SW480 (cell line): ENCODE results near the gene MUC5B.

Source experiments
- DNase-seq: peaks from one replicate; pipeline ENCODE4 v3.0.0-alpha.2; 2016; ENCODE audit warnings: low spot score

The MUC5B gene

DNA sequence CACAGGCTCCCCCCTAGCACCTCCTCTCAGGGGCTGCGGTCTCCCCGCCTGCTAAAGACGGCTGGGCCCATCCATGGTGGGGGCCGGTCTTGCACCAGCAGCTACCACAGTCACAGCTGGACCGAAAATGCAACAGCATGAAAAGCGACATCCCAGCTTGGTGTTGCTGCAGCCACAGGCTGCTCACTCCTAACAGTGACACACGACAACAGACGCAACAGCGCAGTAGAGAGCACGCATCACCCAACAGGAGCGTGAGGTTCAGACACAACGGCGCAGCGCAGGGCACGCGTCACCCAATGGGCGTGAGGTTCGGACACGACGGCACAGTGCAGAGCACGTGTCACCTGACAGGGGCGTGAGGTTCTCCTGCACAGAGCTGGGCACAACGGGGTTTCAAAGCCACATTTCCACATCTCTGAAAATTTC is 62.5 kb downstream of the MUC5B start:
- DNase-seq, result no peak

DNA sequence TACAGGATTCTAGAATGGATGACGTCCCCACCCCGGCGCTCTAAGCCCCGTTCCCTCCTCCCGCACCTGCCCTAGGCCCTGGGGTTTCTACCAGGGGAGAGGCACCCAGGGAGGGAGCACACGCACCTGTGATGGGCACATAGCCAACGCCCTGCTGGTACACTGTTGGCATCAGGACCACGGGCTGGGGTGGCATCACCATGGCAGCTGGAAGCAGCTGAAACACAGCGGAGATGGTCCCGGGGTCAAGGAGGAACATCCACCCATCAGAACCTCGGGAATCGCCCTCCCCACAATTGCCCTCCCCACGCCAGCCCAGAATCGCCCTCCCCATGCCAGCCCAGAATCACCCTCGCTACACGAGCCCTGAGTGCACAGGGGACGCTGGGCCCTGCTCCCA is 63.0 kb downstream of the MUC5B start:
- DNase-seq, result no peak

DNA sequence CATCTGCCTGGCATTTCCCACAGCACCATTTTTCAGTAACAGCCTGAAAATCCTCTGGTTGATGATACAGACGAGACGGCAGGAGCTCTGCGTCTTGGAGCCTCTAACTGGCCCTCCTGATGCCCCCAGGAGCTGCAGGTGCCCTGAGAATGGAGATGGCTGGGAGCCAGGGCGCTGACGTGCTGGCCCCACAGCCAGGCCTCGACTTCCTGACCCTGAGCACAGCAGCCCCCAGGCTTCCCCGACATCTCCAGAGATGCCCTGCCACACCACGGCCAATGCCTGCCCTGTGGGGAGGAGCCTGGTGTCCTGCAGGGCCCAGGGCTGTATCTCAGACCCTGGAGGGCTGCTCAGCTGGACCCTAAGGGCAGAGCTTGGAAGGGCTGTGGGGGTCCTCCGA is 65.1 kb downstream of the MUC5B start:
- DNase-seq, result no peak

DNA sequence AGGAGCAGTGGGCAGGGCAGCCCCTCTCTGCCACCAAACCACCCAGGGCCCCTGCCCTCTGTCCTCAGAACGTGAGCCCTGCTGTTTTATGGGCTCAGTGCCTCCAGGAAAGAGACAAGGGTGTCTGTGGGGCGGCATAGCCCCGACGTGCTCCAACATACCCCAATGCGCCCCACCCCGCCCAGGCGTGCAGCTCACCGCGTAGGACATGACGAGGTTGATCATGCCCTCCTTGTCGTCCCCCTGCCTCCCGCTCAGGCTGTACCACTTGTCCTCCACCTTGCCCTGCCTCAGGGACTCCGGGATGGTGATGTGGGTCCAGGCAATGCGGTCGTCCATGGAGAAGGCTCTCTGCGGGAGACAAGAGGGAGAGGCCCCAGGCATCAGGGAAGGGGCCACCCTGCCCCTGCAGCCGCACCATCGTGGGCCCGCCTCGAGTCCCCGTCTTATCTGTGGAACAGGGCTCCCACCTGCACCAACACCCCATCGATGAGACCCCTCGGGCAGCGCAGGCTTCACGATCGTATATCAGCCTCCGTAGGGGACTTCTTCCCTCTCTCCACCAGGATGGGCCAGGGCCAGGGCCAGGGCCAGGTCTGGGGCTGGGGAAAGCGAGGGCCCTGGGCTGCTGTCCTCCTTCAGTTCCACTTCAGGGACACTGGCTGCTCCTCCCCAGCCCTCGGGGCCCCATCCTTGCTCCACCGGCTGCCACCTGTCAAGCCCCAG is 65.7 kb downstream of the MUC5B start:
- DNase-seq, result no peak

DNA sequence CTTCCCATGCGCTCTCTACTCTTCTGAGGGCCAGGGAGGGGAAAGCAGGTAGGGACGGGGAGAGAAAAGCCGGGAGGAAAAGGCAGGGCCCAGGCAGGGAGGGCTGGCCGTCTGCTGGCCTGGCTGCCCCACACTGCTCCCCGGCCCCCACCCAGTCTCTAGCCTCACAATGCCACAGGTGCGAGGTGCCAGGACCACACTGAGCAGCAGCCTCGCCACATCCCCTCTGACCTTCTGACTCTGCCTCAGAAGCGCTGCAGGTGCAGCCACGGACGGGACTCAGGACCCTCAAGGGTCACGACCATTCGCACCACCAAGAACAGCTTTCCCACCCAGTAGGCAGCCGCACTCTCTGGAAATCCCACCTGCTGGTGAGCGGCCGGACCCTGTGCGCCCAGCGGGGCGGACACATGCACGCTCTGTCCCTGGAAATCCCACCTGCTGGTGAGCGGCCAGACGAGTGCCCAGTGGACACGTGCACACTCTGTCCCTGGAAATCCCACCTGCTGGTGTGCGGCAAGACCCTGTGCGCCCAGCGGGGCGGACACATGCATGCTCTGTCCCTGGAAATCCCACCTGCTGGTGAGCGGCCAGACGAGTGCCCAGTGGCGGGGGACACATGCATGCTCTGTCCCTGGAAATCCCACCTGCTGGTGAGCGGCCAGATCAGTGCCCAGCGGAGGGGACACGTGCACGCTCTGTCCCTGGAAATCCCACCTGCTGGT is 66.5 kb downstream of the MUC5B start:
- no peak for DNase-seq

DNA sequence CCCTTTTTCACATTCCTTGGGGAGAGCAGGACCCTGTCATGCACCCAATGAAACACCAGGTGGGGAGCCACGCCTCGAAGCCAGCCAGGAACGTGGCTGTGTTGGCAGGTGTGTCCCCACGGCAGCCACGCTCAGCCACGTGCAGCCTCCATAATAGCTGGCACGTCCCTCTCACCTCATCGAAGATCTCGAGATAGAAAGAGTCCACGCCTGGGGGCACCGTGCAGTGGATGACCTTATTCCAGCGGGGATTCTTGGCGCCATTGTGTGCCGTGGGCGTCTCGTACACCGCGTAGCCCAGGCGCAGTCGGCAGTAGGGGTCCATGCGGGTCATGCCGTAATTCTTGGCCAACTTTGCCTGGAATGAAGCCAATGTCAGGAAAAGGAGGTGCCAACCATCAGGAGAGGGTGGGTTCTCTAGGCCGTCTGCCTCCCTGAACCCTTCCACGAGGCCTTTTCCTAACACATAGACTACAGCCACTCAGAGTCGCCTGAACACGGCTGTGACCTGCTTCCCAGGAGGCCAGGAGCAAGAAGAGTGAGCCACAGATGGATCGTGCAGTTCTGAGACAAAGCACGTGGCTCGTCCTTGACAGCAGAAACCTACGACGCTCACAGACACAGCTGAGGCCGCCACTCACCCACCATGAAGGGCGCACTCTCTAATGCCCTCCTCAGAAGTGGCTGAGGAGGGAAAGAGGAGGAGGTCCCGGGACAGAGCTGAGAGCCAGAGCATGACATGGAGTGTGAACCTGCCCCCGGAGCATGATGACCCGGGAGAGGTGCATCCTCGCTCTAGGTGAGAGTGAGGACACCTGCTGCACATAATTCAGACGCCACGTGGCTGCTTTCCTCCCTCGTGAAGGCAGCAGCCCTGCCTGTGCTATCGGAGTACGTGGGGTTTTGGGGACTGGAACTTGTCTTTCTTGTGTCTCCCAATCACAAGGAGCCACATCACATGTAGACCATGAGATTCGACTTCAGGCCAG is 67.5 kb downstream of the MUC5B start:
- no peak for DNase-seq

DNA sequence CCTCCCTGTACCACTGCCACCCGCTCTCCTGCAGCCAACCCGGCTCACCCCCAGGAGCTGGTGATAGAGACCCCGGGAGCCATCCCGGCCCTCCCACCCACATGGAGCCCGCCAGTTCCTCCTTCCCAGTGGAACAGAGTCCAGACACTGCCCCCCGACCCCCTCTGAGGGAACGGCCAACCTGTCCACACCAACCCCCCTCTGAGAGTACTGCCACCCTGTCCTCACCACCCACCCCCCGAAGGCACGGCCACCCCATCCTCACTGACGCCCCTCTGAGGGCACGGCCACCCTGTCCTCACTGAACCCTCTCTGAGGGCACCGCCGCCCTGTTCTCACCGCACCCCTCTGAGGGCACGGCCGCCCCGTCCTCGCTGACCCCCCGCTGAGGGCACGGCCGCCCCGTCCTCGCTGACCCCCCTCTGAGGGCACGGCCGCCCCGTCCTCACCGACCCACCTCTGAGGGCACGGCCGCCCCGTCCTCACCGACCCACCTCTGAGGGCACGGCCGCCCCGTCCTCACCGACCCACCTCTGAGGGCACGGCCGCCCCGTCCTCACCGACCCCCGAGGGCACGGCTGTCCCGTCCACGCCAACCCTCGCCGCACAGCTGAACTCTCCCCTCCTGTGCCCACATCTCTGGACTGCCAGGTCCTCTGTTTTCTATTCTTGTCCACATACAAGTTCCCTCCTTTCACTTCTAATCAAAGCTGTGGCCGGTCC is 68.6 kb downstream of the MUC5B start:
- no peak for DNase-seq

DNA sequence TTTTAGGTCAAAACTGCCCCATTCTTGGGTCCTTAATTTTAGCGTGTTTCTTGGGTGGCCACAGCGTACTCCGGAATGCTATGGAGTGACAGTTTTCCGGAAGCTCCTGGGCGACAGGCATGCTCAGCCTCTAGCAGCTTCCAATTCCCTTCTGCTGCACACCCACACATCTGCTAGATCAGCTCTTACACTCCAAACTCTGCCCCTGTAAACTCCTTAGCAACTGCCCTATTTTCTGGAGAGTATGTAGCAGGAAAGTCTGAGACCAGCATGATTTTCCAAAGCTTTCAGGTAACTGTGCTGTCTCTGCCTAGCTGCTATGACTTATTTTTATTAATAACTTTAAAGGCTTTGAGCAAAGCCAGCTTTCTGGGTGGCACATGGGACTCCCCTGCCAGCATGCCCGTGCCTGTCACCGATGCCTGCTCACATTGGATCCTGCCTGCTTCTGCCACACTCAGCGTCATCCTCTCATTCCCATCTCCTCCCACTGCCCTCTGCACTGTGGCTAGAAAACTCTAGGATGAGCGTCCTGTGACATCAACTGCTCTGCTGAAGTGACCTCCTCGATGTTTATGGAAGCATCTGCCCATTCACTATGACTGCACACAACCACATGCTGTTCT is 69.3 kb downstream of the MUC5B start:
- no peak for DNase-seq

DNA sequence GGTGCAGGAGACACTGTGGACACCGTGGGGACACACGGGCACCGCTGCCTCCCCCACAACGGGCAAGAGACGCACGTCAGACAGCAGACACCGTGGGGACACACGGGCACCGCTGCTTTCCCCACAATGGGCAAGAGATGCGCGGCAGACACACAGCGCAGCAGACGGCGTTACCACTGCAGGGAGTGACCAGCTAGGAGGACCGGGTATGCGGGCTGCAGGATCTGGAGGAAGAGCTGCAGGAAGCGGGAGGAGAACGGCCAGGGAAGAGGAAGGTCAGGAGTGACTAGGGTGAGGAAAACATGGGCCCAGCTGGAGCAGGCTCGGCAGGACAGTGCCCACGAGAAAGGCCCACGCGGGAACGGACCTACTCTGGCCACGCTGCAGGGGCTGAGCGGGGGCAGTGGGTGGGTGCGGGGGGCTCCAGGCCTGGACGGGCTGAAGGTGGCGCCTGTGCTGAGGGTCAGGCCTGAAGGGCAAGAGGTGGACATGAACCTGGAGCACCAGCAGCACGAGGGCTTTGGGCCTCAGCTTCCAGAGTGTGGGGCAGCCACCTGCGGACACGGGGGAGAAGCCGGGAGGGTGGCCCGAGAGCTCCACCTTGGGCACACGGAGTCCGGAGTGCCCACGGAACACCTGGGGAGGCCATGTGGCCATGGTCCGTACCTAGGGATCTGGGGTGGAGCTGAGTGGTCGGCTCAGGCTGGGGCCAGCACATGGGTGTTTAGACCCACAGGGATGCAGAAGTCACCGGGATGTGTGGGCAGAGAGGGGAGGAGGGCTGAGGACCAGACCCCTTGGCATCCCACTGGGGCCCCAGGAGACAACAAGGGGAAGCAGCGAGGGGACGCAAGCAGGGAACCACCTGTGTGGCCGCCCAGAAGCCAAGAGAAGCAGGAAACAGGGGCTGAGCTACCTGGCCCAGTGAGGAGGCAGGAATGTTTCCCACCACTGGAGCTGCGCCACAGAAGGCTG is 70.1 kb downstream of the MUC5B start:
- DNase-seq, result no peak

DNA sequence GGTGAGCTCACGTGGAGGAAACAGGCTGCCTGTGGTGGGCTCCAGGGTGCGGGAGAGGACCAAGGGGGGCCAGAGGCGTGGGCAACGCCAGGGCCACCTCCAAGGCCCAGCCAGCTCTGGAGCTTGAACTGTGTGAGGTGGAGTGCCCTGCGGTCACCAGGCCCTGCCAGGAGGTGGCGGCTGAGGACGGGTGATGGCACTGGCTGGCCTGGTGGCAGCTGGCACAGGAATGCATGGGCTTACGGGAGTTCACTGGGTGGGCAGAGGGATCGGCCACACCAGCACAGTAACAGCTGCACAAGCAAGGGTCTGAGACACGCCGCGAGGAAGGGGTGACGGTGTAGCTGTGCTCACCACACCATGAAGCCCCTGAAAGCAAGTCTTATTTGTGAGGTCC is 70.8 kb downstream of the MUC5B start:
- peak; percentile 9 for DNase-seq

DNA sequence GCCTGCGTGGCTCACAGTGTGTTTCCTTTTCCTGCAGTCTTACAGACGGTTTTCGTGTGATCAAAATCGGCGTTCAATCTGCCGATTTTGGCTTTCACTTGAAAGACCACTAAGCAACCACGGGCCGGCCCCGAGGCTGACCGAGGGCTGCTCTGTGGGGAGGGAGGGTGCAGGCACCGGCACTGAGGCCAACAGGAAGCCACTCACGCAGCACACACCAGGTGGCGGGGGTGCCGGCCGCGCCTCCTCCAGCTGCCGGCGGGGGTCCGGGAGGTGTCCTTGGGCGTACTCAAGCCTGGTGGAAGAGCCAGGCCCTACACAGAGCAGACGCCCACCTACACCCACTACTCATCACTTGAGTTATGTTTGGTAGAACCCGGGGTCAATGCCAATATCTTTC is 72.2 kb downstream of the MUC5B start:
- no peak for DNase-seq

DNA sequence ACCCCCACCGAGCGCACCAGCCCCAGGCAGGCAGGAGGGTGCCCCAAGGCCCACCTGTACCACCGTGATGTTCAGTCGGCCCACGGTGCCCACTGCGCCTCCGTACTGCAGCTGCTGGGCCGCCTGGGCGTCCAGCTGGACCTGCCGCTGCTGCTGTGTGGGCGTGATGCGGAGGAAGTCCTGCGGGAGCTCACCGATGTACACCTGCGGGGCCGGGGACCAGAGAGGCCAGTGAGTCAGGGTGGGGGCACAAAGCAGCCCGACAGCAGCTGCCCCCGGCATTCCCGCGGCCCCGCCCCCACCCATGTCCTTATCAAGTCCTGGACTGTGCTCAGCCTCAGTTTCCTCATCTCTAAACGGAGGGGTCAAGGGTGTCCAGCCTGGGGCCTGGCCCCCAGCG is 72.7 kb downstream of the MUC5B start:
- no peak for DNase-seq

DNA sequence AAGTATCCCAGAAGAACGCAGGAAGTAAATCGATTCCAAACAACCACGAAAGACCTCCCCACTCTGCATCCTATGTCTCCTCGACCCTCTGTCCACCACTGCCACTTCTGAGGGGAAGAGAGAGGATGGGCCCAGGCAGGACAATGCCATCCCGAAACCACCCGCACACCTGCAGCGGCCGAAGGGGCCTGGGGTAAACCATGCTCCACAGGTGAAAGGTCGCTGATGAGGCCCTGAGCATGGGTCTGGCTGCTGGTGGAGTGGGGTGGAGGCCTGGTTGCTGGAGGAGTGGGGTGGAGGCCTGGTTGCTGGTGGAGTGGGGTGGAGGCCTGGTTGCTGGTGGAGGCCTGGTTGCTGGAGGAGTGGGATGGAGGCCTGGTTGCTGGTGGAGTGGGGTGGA is 73.4 kb downstream of the MUC5B start:
- DNase-seq, result no peak

DNA sequence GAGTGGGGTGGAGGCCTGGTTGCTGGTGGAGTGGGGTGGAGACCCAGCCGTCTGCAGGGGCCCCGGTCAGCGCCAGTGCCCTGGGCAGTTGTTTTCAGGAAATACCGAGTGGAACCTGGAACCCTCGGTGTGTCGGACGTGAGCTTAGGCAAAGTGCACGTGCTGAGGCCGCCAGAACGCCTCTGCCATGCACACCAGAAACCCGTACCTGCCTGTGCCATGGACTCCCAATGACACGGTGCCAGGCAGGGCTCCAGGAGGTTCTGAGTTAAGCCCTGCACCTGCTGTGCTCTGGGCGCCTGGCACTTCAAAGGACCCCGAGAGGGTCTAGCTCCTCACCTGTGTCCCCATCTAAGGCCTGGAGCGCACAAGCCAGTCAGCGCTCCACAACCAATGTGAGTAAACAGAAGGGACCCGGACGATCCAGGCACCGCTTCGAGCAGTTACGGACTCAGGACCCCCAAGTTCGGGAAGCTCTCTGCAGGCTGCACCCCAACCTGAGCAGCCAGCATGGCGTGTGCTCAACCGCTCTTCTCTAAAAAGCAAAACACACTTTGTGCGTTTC is 74.2 kb downstream of the MUC5B start:
- DNase-seq, result no peak

DNA sequence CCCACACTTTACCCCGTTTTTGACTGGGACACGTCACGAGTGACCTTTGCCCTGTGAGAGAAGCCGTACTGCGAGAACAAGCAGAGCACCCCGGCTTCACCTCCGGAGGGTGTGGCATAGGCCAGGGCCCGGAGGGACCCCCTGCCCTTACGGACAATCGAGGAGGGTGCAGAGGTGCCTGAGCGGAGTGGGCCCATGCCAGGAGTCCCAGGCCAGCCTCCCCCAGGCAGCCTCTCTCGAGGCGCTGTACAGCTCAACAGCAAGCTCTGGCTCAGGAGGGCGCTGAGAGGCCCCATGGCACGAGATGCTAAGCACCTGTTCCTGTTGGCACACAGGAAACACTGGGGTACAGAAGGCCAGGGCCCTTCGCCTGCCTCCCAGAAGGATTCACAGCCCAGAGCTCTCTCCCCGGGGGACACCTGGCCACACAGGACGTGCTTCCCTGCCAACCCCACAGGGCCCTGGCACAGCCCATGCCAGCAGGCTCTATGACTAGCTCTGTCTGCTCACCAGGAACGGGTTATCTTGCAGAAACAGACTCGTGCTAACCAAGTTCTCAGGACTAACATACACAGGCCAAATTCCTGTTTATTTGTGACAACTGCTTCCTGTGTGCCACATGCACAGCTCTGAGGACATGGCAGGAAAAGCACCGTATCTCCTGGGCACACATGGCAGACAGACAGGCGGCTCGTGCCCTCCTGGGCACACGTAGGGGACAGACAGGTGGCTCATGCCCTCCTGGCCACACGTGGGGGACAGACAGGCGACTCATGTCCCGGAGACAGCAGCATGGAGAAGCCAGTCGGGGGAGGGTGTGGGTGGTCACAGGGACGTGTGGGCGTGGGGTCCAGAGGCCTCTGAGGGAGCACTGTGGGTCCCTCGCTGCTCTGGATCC is 75.0 kb downstream of the MUC5B start:
- no peak for DNase-seq

DNA sequence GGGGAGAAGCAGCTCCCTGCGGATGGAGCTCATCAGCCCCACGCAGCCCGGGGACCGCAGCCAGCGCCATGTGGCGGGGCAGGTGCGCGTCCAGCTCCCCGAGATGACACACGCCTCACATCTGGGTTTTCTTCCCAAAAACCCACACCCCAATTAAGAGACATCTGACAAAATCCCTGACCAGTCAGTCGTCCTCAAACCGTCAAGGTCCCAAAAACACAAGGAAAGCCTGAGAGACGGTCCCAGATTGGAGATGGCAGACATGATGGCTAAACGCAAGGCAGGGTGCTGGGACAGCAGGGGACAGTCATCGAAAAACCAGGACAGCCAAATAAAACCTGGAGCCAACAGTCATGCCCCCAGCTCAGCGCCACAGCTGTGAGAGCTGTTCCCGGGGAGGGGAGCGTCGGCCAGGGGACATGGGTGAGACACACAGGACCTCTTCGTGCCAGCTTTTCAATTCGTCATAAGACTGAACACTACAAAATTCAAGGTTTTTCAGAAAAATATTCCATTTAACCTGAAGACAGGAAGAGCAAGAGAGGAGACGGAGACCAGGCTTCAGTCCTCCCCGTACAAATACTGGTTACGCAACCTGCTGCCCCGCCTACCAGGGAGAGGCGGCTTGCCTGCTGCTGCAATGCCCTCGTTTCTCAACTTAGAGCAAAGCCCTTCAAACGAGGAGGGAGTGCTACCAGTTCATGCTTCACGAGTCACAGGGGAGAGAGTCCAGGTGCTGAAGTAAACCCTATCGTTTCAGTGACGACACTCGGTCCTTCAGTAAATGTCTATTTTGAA is 76.0 kb downstream of the MUC5B start:
- DNase-seq, result peak; percentile 43

DNA sequence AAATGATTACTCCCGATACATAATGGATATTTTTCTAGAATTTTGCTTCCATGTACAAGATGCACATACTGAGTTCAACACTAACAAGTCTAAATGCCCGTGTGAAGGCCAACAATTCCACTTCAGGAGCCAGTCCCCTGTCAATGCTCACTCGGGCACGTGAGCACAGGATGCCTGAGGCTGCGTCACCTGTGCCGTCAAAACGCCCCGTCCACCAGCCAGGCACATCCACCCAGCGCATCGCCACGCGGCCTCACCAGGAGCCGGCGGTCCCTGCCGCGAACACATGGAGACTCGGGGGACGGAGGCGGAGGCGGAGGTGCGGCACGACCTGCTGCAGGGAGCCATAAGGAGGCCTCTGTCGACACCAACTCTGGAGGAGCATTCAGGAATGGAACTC is 76.8 kb downstream of the MUC5B start:
- DNase-seq, result no peak

DNA sequence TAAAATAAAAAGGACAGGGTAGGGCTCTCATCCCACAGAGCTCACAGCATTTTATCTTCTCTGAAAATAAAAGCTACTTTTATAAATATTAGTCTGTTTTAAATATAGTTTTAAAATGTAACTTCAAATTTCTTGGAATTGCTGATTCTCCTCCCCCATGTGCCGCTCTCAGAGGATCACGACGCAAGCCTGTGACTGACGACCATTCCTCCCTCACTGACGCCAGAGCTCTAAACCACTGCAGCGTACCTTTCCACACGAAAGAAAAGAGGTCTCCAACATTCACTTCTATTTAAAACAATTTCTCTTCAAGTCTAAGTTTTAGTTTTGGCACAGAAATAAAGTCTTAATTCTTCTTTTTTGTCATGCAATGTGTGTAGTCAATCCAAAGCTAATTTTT is 77.3 kb downstream of the MUC5B start:
- DNase-seq, result no peak
